ENCODE results near the gene TMCC2.

DNA sequence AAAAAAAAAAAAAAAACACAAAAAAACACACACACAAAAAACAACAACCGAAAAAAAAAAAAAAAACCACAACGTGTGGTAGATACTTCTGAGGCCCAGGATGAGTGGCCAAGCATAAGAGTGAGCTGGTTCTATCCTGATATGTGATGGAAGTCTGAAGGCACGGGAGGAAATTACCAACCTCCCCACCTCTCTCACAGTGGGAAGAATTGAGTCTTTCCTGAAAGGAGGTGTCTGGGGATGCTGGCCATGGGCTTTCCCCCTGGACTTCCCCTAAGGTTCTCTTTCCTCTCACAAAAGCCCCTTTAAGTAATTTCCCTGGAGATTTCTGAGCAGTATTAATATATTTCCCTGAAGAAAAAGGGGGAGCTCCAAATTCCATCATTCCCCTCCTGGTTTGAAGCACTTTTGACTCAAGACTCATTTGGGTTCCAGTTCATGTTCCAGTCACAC lies 5.2 kb downstream of the TMCC2 start:
- no peak for TF ChIP-seq CTCF (IDR thresholded peaks at IDR 0.05)
- TF ChIP-seq POLR2A (IDR thresholded peaks at IDR 0.05), result no peak
